HEK293 (cell line): Measurements from ENCODE around the gene OR51E1.

Experiments used
- GLI4 ChIP-seq: fragments of 450-650 bp; formaldehyde crosslinking; IDR thresholded peaks from 2 replicates; pipeline ENCODE4 v1.5.1; 2016; ENCODE audit warnings: missing biosample characterization, missing genetic modification characterization
- ZNF274 ChIP-seq, 2 experiments: fragments of 200-500 bp in 1 of 2; fragments of 450-650 bp in 1 of 2; sonication (Bioruptor generic) in 1 of 2; formaldehyde crosslinking in 1 of 2; IDR thresholded peaks; 2 replicates each; pipeline versions ENCODE4 v1.5.1 to v1.6.1; 2014 to 2016; ENCODE audit warnings: borderline replicate concordance in 1 of 2, inconsistent platforms in 1 of 2, low read length in 1 of 2, missing biosample characterization in 1 of 2, missing genetic modification characterization in 1 of 2
- ZNF501 ChIP-seq: fragments of 450-650 bp; formaldehyde crosslinking; IDR thresholded peaks from 2 replicates; pipeline ENCODE4 v1.5.1; 2016; ENCODE audit warnings: missing biosample characterization, missing genetic modification characterization
- TF ChIP-seq, protein P1 (sequence below): fragments of 450-650 bp; formaldehyde crosslinking; IDR thresholded peaks from 2 replicates; pipeline ENCODE4 v1.5.1; 2017; ENCODE audit warnings: missing biosample characterization, missing genetic modification characterization
- TF ChIP-seq, protein P2 (sequence below): fragments of 450-650 bp; formaldehyde crosslinking; IDR thresholded peaks from 2 replicates; pipeline ENCODE4 v1.5.1; 2016; ENCODE audit warnings: missing biosample characterization, missing genetic modification characterization
- TF ChIP-seq, protein P3 (sequence below): fragments of 450-650 bp; formaldehyde crosslinking; IDR thresholded peaks from 2 replicates; pipeline ENCODE4 v1.5.1; 2016; ENCODE audit warnings: missing biosample characterization, missing genetic modification characterization

DNA sequence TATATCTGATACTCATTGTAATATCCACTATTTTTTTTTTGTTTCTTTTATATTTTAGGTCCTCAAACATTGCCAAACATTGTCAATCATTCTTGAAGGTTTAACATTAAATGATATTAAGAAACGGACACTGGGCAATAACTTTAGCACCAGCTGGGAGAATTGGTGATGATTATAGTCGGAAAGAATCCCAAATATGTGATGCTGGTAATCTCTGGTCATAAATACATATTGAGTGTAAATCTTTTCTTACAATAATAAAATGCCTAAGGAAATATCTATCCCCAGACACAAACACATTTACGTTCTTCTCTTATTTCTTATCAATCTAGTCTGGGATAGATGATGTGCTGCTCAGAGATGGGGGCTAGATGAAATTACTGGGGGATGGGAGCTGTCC, 28.7 kb downstream of the OR51E1 start:
- TF ChIP-seq, protein P1, sequence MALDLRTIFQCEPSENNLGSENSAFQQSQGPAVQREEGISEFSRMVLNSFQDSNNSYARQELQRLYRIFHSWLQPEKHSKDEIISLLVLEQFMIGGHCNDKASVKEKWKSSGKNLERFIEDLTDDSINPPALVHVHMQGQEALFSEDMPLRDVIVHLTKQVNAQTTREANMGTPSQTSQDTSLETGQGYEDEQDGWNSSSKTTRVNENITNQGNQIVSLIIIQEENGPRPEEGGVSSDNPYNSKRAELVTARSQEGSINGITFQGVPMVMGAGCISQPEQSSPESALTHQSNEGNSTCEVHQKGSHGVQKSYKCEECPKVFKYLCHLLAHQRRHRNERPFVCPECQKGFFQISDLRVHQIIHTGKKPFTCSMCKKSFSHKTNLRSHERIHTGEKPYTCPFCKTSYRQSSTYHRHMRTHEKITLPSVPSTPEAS (tag by site-specific recombination): no peak
- TF ChIP-seq, protein P2, sequence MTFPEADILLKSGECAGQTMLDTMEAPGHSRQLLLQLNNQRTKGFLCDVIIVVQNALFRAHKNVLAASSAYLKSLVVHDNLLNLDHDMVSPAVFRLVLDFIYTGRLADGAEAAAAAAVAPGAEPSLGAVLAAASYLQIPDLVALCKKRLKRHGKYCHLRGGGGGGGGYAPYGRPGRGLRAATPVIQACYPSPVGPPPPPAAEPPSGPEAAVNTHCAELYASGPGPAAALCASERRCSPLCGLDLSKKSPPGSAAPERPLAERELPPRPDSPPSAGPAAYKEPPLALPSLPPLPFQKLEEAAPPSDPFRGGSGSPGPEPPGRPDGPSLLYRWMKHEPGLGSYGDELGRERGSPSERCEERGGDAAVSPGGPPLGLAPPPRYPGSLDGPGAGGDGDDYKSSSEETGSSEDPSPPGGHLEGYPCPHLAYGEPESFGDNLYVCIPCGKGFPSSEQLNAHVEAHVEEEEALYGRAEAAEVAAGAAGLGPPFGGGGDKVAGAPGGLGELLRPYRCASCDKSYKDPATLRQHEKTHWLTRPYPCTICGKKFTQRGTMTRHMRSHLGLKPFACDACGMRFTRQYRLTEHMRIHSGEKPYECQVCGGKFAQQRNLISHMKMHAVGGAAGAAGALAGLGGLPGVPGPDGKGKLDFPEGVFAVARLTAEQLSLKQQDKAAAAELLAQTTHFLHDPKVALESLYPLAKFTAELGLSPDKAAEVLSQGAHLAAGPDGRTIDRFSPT (tag by site-specific recombination): no peak
- no peak for TF ChIP-seq ZNF274 (IDR thresholded peaks at IDR 0.05; ENCODE audit: low read length)
- TF ChIP-seq ZNF274 (tag by site-specific recombination; IDR thresholded peaks at IDR 0.05; ENCODE audit: borderline replicate concordance): no peak
- no peak for TF ChIP-seq GLI4 (tag by site-specific recombination)
- TF ChIP-seq, protein P3, sequence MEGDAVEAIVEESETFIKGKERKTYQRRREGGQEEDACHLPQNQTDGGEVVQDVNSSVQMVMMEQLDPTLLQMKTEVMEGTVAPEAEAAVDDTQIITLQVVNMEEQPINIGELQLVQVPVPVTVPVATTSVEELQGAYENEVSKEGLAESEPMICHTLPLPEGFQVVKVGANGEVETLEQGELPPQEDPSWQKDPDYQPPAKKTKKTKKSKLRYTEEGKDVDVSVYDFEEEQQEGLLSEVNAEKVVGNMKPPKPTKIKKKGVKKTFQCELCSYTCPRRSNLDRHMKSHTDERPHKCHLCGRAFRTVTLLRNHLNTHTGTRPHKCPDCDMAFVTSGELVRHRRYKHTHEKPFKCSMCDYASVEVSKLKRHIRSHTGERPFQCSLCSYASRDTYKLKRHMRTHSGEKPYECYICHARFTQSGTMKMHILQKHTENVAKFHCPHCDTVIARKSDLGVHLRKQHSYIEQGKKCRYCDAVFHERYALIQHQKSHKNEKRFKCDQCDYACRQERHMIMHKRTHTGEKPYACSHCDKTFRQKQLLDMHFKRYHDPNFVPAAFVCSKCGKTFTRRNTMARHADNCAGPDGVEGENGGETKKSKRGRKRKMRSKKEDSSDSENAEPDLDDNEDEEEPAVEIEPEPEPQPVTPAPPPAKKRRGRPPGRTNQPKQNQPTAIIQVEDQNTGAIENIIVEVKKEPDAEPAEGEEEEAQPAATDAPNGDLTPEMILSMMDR (tag by site-specific recombination): no peak
- no peak for TF ChIP-seq ZNF501 (tag by site-specific recombination)
